Inflammatory macrophage (primary cell): ENCODE data around the gene TMEM163.
"Not testable (repeated sequence)": the region's sequence is repeated elsewhere in the genome, so short reads cannot be mapped to it uniquely, and the experiment has no call there.

Experiments used
- DNase-seq, 2 donors: peaks; one replicate each; pipeline ENCODE4 v3.0.0-alpha.2; 2020 to 2022

TMEM163 gene

DNA sequence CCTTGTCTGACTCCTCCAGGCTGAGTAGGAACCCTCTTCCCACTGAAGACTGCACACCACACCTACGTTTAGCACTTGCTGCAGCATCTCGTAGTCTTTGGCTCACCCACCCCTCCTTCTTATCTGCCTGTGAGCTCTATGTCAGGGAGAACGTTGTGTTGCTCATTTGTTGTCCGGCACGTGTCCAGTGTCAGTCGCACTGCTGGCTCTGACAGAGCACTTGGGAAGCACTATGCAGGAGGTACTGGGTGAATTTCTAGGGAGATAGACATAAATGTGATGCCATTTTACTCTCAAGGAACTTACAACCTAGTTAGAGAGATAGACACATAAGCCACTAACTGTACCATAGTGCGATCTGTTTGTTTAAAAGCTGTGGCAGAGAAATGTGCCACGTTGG is 241.8 kb downstream of the TMEM163 start:
- DNase-seq, result not testable (repeated sequence)

GRCh38 chr2:134470561-134471168 is 248.1 kb downstream of the TMEM163 start:
- DNase-seq, result no peak

DNA sequence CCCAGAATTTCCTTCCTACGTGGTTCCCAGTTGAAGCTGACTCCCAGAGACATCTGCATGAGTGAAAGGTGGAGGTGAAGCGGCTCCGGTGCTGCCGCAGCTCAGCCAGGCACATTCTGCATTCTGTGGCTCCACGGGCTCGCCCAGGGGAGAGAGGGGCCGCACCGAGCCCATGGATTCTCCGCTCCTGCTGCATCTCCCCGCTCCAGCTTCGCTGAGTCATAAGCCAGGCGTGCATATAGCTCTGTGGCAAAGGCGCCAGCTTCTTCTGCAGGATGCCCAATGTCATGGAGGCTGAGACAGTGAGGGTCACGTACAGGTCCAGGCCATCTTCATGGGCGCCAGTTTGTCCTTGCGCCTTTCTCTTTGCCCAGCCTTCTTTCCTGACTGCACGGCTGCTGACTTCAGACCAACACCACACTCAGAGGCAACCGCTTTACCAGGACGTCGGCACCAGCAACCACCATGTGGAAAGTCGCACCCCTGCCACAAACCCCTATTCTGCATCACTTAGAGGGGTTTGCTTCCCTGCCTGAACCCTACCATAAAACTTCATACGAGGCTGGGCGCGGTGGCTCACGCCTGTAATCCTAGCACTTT is 249.2 kb downstream of the TMEM163 start:
- no peak for DNase-seq

DNA sequence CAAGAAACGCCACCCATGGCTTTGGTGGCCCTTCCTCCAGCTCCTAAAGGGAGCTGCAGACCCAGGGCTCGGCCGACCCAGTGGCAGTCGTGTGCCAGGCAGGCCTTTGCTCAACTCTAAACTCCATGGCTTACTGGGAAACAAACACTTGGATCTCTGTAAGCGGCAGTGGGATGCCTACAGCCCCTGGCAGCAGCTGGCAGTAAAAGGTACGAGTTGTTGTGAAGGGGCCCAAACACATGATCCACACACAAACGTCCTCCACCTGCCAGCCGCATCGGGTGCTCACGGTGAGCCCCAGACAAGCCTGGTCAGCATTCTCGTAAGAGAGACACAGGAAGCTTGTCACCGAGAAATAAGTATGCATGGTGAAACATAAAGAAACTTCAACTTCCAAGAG is 250.0 kb downstream of the TMEM163 start:
- no peak for DNase-seq

DNA sequence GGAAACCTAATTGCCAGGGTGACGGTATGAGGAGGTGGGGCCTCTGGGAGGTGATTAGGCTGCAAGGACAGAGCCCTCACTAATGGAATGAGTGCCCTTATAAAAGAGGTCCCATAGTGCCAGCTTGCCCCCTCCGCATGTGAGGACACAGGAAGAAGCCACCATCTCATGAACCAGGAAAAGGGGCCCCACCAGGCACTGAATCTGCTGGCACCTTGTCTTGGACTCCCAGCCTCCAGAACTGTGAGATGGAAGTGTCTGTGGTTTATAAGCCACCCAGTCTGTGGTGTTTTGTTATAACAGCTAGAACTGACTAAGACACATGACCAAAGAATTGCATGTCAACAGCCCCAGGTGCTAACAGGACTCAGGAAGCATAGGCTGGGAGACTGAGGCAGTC is 250.6 kb downstream of the TMEM163 start:
- no peak for DNase-seq

GRCh38 chr2:134466141-134466540 is 252.7 kb downstream of the TMEM163 start:
- DNase-seq, result peak in 1 of 2 donors; percentile 8

GRCh38 chr2:134465228-134466105 is 253.3 kb downstream of the TMEM163 start:
- no peak for DNase-seq

DNA sequence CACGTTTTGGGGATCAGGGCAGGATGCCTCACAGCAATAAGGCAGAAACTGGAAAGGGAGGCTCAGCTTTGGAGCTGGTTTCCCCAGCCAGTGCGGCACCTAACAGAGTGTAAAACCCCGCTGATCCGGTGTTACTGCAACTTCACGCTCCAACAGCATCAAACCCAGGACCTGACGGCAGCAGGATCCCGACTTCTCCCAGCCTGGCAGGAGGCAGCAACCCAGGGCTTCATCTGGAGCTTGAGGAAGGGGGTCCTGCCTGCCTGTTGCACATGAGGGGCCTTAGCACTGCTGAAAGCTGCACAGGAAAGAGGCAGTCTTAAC is 255.1 kb downstream of the TMEM163 start:
- no peak for DNase-seq

DNA sequence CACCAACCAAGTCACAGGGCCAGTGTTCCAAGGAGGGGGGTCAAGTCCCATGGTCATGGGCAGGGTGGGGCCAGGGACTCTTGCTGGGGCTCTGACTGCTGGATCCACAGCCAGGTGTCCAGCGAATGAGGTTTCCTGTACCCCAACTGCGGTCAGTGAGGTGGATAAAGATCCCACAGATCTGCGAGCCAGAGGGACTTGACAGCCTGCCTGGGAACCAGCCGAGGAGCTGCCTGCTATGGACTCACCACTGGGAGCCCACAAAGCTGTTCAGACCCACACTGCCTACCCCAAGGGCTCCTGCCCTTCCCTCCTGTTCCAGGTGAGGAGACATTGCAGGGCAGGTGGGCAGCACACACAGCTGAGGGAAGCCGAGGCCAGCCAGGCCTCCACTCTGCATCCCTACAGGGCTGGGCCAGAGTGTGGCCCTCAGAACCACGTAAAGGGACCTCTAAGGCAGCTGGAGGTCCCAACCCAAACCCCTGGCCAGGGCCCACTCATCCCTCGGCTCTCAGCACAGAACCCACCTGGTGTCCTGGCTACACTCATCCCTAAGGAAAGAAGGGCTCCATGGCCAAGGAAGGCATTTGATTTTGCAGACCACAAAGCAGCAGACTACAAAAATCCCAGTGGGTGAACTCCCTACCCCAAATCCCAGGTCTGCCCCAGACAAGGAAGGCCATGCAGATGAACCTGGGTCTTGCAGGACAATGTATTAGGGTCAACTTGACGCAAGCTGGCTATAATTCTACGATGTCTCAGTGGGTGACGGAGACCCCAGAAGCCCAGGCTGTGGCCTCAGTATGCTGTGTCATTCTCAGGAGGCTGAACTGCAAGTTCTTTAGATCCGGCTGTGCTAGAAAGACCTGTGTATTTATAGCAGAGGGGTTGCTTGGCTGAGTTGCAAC is 255.8 kb downstream of the TMEM163 start:
- DNase-seq, result no peak

DNA sequence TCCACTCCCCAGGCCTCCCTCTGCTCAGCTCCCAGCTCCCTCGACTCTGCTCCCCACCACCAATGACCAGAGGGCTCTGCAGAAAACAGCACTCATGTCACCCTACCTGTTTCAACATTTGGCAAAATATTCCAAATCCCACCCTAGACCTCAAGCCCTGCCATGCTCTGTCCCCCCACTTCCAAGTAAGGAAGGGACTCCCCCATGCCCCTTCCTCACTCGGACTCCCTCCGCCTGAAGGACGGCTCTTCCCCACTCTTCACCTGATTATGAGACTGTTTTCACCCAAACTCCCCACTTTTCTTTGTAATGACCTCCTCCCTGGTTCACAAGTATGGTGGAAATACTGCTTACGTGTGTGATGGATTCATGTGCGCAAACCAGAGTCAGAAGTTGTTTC is 256.5 kb downstream of the TMEM163 start:
- no peak for DNase-seq

DNA sequence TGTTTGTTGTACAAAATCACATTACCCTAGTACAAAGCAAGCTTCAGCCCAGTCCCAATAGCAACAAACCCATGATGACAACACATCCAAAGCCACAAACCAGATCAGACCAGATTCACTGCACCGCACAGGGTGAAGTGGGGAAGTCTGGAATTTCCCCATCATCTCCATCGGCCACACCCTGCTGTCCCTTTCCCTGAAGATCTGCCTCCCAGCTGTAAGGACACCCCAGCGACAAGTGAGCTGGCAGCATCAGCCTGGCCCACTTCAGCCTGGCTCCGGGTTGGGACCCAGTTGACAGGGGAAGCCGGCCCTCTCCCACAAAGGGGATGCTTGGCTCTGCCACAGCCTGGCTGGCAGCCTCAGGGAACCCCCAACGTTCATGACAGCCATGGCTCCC is 257.3 kb downstream of the TMEM163 start:
- DNase-seq, result peak; percentile 69 to 79

- DNase-seq, result peak; percentile 17 to 54
Measured at GRCh38 chr2:134460583-134460998, 258.2 kb downstream of the TMEM163 start.

DNA sequence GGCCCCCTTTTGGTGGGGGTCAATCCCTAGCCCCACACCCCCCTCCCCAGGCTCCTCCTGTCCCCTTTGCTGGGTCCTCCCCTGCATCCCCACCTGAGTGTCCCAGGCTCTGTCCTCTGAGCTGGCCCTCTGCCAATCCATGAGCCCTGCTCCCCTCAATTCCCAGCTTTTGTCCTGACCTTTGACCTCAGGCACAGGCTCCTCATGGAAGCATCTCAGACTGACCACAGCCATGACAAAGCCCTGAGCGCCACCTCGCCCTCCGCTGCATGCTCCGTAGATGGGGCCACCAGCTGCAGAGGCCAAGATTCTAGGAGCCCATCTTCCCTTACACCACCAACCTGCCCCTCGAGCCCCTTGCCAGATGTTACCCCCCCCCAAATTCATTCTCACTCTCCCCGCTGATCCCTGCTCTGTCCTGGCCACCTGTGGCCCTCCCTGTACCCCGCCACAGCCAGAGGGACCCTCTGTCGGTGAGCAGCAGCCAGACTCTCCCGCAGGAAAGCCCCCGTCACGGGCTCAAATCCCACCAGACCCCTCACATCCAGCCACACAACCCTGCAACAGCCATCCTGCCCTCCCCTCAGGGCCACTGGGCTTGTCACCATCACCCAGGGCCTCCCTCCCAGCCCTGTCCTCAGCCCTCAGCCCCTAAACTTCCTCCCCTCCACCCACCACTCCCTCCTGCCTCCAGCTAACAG is 258.9 kb downstream of the TMEM163 start:
- DNase-seq, result no peak

GRCh38 chr2:134458950-134459349 is 259.9 kb downstream of the TMEM163 start:
- no peak for DNase-seq

- no peak for DNase-seq
Measured at GRCh38 chr2:134458473-134458853, 260.3 kb downstream of the TMEM163 start.

DNA sequence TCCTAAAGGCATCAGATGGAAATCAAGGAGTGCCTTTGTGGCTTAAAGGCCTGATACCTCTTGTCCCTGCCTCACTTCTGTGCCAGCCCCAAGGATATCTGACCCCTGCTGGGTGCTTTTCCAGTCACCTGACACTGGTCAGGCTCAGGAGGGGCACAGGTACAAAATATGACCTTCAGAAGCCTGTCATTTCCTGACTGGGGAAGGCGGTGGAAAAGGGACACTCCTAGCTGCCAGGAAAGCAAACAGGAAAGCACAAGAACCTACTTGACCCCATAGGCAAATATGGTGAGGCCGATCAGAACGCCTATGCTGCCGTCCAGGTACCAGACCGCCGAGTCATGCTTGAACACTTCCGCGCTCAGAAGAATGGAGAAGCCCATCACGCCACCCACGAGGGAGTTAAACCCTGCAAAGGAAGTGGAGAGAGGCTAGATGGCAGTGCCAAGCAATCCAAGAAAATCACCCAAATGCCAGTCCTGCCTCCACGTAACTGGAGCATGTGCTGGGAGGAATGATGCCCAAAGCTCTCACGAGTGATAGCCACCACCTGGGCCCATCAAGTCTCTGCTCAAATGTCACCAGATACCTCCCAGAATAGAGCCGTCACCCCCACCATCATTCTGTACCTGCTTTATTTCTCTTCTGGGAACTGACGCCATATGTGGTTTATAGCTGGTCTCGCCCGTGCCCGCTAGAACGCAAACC is 260.9 kb downstream of the TMEM163 start:
- no peak for DNase-seq

GRCh38 chr2:134457353-134457752 is 261.4 kb downstream of the TMEM163 start:
- no peak for DNase-seq

DNA sequence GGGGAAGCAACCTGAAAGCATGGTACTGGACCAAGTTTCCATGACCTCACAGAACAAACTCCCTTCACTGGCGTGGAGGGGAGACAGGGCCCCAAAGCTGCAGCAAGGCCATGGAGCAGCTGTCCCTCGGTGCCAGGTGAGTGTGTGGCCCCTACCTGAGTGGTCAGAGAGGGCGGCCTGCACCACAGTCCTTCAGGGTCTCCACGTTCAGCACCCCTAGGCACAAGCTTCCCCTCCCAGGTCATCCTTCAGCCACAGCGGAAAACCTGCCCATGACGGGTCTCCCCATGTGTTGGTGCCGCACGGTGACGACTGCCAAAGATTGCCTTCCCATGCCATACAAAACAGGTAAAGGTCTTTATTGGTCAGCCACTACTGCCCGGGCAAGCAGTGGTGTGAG is 263.4 kb downstream of the TMEM163 start:
- DNase-seq, result no peak

- DNase-seq, result no peak
Measured at GRCh38 chr2:134454931-134455330, 263.9 kb downstream of the TMEM163 start.

- no peak for DNase-seq
Measured at GRCh38 chr2:134454426-134454825, 264.4 kb downstream of the TMEM163 start.

DNA sequence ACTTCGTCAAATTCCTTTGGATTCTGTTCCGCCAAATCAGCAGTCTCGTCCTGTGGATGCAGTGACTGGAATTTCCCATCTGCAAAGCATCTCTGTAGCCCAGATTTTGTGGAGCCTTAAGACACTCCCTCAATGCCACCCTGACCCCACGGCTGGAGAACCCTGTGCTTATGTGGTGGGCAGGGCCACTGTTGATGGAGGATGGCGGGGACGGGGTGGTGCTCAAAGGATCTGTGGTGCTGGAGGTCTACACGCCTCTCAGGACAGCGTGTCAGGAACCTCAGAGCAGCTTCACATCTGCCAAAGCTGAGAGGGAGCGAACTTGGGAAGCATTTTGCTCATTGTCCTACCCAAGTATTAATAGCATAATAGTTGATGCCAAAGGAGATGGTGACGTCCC is 264.8 kb downstream of the TMEM163 start:
- no peak for DNase-seq

GRCh38 chr2:134453476-134453875 is 265.3 kb downstream of the TMEM163 start:
- DNase-seq, result no peak
